WI38 (cell line): ENCODE data around the gene MYH11.

Source experiments
- H3K4me3 ChIP-seq: 2 replicates; pipeline ENCODE4 v1.5.1; 2011; ENCODE audit warnings: low read depth, mild to moderate bottlenecking, control low read depth, low read length
- TF ChIP-seq, protein P1 (sequence below): IDR thresholded peaks from 2 replicates; pipeline ENCODE4 v1.5.1; 2012; ENCODE audit warnings: low read depth, mild to moderate bottlenecking, control low read depth, low read length

Gene MYH11

GRCh38 chr16:15837761-15838160 is 19.1 kb downstream of the MYH11 start:
- TF ChIP-seq, protein P1, sequence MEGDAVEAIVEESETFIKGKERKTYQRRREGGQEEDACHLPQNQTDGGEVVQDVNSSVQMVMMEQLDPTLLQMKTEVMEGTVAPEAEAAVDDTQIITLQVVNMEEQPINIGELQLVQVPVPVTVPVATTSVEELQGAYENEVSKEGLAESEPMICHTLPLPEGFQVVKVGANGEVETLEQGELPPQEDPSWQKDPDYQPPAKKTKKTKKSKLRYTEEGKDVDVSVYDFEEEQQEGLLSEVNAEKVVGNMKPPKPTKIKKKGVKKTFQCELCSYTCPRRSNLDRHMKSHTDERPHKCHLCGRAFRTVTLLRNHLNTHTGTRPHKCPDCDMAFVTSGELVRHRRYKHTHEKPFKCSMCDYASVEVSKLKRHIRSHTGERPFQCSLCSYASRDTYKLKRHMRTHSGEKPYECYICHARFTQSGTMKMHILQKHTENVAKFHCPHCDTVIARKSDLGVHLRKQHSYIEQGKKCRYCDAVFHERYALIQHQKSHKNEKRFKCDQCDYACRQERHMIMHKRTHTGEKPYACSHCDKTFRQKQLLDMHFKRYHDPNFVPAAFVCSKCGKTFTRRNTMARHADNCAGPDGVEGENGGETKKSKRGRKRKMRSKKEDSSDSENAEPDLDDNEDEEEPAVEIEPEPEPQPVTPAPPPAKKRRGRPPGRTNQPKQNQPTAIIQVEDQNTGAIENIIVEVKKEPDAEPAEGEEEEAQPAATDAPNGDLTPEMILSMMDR = no peak

DNA sequence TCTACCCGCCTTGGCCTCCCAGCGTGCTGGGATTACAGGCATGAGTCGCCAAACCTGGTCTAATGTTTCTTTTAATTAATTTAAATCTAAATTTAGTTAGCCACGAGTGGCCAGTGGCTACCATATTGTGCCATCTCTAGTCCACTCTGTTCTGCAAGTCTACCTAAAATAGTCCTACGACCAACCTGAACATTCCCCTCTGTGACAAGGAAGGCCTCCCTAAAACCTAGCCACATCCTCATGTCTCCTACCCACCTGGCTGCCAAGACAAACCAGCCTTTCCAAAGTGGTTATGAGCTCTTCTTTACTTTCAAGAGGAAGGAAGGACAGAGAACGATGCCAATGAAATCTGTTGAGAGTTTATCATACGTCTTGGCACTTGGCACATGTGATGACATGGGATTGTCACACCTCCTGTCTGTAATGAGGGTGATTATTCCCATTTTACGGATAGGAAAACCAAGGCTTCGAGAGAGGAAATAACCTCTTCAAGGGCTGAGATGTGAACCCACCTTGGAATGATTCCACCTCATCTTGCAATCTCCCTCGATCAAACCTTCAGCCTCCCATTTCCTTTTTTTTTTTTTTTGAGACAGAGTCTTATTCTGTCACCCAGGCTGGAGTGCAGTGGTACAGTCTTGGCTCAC is 19.7 kb downstream of the MYH11 start:
- TF ChIP-seq, protein P1 = no peak
- H3K4me3 ChIP-seq = no peak overlapping the region

More at GRCh38 chr16:15837761-15838160, 19.1 kb downstream of the MYH11 start:
- H3K4me3 ChIP-seq = no peak overlapping the region

DNA sequence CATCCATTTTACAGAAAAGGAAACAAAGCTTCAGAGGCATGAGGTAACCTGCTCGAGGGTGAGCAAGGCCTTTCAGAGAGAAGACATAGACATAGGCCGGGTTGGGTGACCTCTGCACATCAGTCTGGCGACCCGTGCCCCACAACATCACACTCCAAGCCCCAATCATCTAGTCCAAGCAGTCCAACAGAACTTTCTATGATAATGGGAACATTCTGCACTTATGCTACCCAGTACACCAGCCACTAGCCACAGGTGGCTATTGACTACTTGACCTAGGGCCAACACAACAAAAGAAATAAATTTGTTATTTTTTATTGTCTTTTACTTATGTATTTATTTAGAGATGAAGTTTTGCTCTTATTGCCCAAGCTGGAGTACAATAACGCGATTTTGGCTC is 20.8 kb downstream of the MYH11 start:
- TF ChIP-seq, protein P1 = no peak
- H3K4me3 ChIP-seq = no peak overlapping the region

GRCh38 chr16:15835136-15835878 is 21.5 kb downstream of the MYH11 start:
- TF ChIP-seq, protein P1 = no peak
- no peak overlapping the region for H3K4me3 ChIP-seq

DNA sequence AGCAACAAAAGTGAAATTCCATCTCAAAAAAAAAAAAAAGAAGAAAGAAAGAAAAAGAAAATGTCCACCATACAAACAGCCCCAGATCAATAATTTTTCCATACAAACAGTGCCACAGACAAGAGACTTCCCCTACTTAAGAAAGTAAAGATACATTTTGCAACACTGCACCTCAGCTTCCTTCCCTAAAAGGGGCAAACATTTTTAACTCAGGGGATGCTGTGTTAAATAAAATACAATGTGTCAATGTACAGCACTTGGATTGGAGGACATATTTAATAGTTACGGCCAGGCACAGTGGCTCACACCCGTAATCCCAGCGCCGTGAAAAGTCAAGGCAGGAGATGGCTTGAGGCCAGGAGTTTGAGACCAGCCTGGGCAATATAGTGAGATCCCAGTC is 22.3 kb downstream of the MYH11 start:
- TF ChIP-seq, protein P1 = no peak
- H3K4me3 ChIP-seq = no peak overlapping the region

- no peak overlapping the region for H3K4me3 ChIP-seq
- TF ChIP-seq, protein P1 = no peak
Measured at GRCh38 chr16:15833541-15833940, 23.3 kb downstream of the MYH11 start.

GRCh38 chr16:15832241-15832640 is 24.6 kb downstream of the MYH11 start:
- H3K4me3 ChIP-seq = no peak overlapping the region
- TF ChIP-seq, protein P1 = no peak
